GM18861 (cell line): Measurements from ENCODE around the gene CUEDC1.
A peak's percentile ranks its signal among the peaks of the same experiment; 100 is the strongest.
"Not testable (repeated sequence)": the region's sequence is repeated elsewhere in the genome, so short reads cannot be mapped to it uniquely, and the experiment has no call there.

ENCODE experiments used
- ATAC-seq: cut with Tn5 transposase; IDR thresholded peaks from one replicate; pipeline ENCODE4 v1.9.1; 2021; ENCODE audit not compliant: unreplicated experiment

The CUEDC1 gene

DNA sequence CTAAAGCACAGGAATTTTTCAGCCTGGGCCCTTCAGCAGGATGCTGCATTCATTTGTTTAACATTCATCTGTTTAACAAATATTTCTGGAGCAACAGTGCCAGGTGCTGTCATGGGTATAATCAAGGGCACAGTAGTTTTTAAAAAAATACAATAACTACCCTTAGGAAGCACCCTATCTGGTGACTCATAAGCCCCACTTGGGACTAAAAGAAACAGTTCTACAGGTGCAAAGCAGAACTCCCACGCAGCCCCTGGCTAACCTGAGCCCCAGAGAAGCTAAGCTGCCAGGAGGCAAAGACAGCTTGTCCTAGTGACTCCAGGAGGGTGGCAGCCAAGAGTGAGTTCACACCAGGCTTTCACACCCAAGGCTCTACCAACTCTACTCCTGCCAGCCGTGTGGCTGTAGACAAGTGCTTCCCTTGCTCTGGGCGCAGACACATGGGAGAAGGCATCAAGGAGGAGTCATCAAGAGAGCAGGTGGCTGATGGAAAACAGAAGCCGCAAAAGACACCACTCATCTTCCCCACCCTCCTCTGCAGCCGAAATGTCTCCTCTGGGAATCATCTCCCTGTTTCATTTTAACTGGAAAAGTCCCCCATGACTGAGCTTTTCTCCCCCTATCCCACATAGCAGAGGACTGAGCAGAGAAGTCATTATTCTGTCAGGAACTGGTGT is 14.4 kb downstream of the CUEDC1 start:
- no peak for ATAC-seq

GRCh38 chr17:57940231-57940630 is 15.0 kb downstream of the CUEDC1 start:
- no peak for ATAC-seq

DNA sequence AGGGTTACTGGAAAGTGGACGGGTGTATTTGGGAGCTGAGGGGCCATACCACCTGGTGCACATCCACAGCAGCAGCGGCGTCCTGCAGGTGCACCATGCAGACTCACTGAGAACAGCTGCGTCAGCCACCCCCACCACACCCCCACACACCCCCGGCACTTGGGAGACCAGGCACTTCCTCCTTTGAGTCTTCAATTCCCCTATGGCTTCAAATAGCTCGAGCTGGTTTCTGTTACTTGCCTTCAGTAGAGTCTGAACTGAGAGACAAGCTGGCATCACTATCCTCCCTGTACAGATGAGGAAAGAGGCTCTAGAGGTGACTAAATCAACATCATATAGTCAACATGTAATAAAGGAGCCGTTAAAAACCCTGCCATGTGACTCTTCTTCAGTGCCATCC is 15.4 kb downstream of the CUEDC1 start:
- ATAC-seq: peak; percentile 73

DNA sequence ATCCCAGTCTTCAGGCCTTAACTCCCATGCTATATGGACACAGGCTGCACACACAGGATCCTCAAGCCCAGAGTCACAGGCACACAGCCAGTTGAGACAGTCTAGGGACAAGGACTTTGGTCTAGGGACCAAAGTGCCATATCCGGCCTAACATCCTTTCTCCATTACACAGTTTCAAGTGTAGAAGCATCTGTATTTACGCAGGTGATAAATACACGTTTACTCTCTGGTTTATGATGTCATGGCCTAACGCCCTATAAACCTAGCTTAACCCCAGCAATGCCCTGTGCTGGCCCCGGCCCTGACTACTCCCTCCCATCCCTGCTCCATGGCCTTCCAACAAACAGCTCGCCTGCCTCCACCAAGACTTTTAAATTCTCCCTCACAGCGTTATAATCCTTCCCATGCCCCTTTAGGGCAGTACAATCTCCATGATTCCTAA is 17.1 kb downstream of the CUEDC1 start:
- no peak for ATAC-seq

DNA sequence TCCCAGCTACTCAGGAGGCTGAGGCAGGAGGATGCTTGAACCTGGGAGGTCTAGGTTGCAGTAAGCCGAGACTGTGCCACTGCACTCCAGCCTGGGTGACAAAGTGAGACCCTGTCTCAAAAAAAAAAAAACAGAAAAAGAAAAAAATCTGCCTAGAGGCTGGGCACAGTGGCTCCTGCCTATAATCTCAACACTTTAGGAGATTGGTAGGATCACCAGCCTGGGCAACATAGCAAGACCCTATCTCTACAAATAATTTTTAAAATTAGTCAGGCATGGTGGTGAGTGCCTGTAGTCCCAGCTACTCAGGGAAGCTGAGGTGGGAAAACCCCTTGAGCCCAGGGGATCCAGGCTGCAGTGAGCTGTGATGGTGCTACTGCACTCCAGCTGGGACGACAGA is 17.7 kb downstream of the CUEDC1 start:
- ATAC-seq: no peak

DNA sequence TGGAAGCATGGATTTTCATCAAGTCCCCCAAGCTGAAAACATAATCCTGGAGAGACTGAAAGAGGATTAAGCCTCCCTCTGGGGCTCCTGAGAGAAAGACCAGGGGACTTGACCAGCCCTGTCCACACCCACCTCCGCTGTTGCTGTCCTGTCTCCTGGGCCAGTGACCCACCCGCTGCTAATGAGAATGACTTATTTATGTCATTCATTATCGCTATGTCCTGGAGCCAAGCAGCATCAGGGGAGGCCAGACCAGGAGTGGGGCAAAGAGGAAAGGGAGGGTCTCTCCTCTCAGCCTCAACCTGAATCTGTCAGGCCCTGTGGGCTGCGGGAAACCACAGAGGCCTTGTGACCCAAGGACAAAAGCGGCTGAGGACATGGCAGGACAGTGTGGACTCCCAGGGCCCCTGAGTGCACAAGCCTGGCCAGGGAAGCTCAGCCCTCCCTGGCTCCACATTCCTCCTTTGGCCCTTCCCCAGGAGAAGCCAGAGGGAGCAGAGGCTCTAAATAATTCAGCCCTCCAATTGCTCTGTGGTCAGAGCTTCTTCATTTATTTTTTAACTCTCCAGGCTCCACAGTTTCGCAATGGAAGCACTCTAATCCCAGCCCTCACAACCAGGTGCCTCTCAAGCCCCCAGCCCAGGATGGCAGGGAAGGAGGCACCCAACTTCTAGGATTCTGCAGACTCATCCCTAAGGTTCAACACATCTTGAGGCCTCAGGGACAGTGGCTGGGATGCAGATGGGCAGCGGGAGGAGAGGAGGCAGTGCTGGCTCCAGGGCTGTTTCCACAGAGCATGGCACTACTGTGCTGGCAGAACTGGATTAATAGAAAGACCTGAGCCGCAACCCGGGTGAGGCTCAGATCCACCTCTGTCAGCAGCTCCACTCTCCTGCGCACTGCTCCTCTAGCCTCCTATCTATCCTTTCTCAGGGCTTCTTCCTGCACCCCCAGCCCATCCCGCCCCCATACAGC is 19.1 kb downstream of the CUEDC1 start:
- ATAC-seq: no peak

GRCh38 chr17:57931488-57932137 is 23.6 kb downstream of the CUEDC1 start:
- ATAC-seq: no peak

GRCh38 chr17:57930239-57930638 is 25.0 kb downstream of the CUEDC1 start:
- no peak for ATAC-seq

DNA sequence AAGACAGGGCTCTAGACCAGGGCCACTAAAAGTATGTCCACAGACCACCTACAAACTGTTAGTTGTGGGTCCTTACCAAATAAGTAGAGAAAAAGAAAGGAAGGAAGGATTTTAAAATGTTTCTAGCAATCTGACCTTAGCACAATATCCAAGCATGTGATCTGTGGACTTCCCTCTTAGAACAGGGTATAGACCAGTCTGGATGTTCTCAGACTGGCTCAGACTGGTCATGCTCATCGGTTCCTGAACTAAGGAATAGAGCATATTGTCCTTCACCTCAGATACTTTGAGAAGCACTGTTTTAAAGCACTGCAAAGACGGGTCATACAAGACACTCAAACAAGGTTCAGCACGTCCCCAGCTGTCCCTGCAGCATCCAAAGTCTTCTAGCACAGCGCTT is 25.8 kb downstream of the CUEDC1 start:
- no peak for ATAC-seq

DNA sequence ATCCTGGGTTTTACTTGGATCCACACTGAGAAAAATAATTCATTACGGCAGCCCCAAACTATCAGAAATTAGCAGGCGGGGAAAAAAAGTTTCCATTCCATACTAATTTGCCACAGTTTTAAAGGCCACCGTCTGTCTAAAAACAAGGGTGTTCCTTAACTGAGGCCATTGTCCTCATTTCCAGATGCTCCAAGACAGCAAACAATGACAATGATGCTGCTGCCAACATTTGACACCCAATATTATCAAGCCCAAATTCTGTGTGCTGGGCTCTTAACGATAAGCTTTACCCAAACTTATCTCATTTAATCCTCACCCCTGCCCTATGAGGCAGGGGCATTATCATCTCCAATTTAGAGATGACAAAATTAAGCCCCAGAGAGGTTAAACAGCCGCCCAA is 26.3 kb downstream of the CUEDC1 start:
- ATAC-seq: no peak

DNA sequence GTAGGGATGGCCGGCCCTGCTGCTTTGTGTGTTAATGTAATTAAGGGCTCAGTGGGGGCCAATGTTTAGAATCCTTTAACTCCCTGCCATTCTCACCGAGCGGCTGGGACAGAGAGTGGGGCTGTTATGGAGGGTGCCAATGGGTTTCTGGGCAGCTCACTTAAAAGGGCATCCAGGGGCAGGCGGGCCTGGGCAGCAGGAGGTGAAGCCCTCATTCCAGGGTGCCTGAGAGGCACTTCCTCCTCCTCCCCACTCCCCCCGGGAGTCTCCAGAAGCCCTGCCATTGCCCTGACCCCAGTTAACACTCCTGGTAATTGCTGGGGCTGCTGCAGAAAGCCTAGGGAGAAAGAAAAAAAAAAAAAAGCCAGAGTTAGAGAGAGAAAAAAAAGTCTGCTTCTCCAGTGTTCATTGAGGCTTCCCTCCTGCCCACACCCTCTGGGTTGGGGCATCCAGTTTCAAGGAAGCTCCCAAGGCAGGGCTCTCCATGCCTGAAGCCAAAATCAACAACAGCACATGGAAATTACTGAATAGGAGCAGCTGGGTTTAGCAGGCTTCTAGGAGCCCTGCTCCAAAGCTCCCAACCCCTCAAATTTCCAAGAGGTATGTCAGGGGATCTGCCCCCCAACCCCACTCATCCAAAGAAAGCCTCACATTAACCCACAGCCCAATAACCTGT is 28.0 kb downstream of the CUEDC1 start:
- no peak for ATAC-seq

- no peak for ATAC-seq
Observed at GRCh38 chr17:57926723-57927047, 28.5 kb downstream of the CUEDC1 start.

GRCh38 chr17:57925361-57925990 is 29.7 kb downstream of the CUEDC1 start:
- no peak for ATAC-seq

DNA sequence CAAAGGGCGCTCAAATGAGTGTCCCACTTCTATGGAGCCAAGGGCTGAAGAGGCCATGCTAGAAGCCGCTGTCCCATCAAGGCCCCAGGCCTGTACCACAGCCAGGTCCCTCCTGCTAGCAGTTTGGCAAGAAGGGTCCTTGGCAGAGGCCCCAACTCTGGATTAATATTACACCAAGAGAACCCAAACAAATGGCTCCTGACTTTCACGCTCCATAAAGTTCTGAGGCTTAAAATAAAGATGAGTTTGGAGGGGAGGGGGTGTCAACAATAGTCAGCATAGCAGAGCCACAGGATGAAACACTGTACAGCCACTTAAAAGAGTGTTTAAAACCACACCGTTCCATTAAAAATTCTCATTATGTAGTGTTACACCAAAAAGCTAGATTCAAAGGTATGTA is 30.5 kb downstream of the CUEDC1 start:
- ATAC-seq: no peak

DNA sequence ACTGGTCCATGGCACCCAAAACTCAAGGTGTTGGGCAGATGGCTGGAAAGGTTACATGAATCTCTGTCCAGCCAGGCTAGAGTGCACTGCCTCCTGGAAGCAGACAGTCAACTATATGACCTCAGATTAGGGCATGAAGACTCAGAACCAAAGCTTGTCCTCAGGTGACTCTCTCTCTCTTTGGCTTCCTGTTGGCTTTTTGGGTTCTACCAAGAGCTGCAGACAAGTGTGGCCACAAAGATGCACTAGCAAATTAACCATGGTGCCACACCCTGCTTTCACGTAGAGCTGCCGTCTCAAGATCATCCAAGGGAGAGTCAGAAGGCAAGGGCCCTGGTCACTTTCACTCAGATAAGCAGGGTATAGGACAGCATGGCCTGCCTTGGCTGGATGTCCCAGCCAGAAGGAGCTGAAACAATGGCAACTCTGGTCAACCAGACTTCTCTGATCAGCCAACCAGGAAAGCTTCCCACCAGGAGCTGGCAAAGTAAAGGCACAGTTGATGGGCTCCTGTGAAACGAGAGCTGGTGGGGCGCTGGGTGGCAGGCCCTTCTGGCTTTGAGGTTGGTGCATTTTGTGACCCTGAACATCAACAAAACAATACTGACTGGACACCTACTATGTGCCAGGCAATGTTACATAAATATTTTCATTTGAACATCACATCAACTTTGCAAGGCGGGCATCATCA is 31.9 kb downstream of the CUEDC1 start:
- no peak for ATAC-seq

DNA sequence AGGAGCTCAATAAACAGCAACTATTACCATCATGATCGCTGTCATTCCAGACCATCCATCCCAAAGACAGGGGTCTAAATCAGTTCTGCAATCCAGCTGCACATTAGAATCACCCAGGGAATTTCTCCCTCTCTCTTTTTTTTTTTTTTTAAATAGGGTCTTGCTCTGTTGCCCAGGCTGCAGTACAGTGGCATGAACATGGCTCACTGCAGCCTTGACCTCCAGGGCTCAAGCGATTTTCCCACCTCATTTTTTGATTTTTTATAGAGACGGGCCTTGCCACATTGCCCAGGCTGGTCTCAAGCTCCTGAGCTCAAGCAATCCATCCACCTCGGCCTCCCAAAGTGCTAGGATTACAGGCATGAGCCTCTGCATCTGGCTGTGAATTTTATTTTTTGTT is 32.5 kb downstream of the CUEDC1 start:
- ATAC-seq: not testable (repeated sequence)

GRCh38 chr17:57920916-57921703 is 34.1 kb downstream of the CUEDC1 start:
- ATAC-seq: no peak

DNA sequence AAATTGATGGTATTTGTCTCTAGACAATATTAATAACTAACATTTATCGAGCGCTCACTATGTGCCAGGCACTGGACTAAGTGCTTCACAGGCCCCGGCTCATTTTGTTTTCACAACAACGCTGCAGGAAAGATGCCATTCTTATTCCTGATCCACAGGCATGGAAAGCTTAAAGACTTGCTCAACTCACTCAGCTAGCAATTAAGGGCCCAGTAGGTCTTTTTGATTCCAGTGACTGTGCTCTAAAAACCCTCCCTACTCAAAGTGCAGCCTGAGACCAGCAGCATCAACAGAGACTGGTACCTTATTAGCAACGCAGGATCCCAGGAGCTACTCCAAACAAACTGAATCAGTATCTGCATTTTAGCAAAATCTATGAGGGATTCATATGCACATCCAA is 35.3 kb downstream of the CUEDC1 start:
- ATAC-seq: no peak
